ENCODE results near the gene FHAD1. TPM values are rescaled to one million over a fixed set of nuclear protein-coding genes. Genes with fewer than 3 reads are reported as not detected.
A peak's percentile ranks its signal among the peaks of the same experiment; 100 is the strongest.

FHAD1 gene
- polyA plus RNA-seq, 3 donors: 0.67 to 0.69 TPM; not detected in 1

- Histone ChIP-seq H3K9ac (ENCODE audit: insufficient read depth, low read length, poor library complexity, severe bottlenecking) (no peak overlapping the region), H3K36me3 (replicated peaks in 1 of 2; ENCODE audit: control insufficient read depth in 1 of 2, insufficient read depth in 2 of 2, low read length in 2 of 2) (peaks cover 0 to 2% of the 10 kb centered on the region in 2 donors), H3K4me3 (replicated peaks in 1 of 3; ENCODE audit: low read depth in 2 of 3, low read length in 3 of 3) (no peak overlapping the region), H3K27ac (ENCODE audit: low read depth in 1 of 2, low read length in 2 of 2) (peak overlapping the region in 1 of 2 donors; percentile 51), H3K4me1 (ENCODE audit: control insufficient read depth in 1 of 2, insufficient read depth in 2 of 2, low read length in 2 of 2) (peaks cover 26 to 51% of the 10 kb centered on the region in 2 donors), H2AFZ (ENCODE audit: insufficient read depth, low read depth, low read length, poor library complexity, severe bottlenecking) (no peak overlapping the region), H3K4me2 (replicated peaks; ENCODE audit: extremely low read depth, low read length, poor library complexity, severe bottlenecking) (no peak overlapping the region), H3K9me3 (replicated peaks in 1 of 2; ENCODE audit: control insufficient read depth in 1 of 2, insufficient read depth in 1 of 2, low read length in 2 of 2) (no peaks in the 10 kb centered on the region), H4K20me1 (ENCODE audit: insufficient read depth, low read length) (no peaks in the 10 kb centered on the region), H3K79me2 (ENCODE audit: insufficient read depth, low read length) (no peaks in the 10 kb centered on the region), H3K27me3 (ENCODE audit: control insufficient read depth in 2 of 2, insufficient read depth in 2 of 2, low read length in 2 of 2) (no peaks in the 10 kb centered on the region)
- no peaks in the 10 kb centered on the region for H3K36me3 Mint-ChIP-seq
- intact Hi-C loops (cut with micrococcal nuclease): no loop called here
- TF ChIP-seq CTCF (IDR thresholded peaks at IDR 0.05): no peak
- H3K27ac Mint-ChIP-seq: peak overlapping the region in 1 of 7 donors; percentile 52
- H3K4me1 Mint-ChIP-seq: peaks cover 50% of the 10 kb centered on the region
- H3K27me3 Mint-ChIP-seq (ENCODE audit: low read depth in 3 of 3): peaks cover 0 to 3% (median 1%) of the 10 kb centered on the region in 3 donors
- 79% methylated on average over 18 of the region's 23 CpGs for WGBS (ENCODE audit: insufficient coverage)
- peaks cover 0 to 2% (median 0%) of the 10 kb centered on the region in 7 donors for H3K9me3 Mint-ChIP-seq
- peak in 2 of 3 donors; percentile 27 to 34 for DNase-seq
- no peak overlapping the region for H3K4me3 Mint-ChIP-seq
These were observed 31.9 kb upstream of the FHAD1 start for GRCh38 chr1:15215116-15215515.

- Histone ChIP-seq H3K4me3 (replicated peaks in 1 of 3; ENCODE audit: low read depth in 2 of 3, low read length in 3 of 3) (no peak overlapping the region), H3K4me2 (replicated peaks; ENCODE audit: extremely low read depth, low read length, poor library complexity, severe bottlenecking) (no peak overlapping the region), H3K79me2 (ENCODE audit: insufficient read depth, low read length) (no peaks in the 10 kb centered on the region), H3K9me3 (replicated peaks in 1 of 2; ENCODE audit: control insufficient read depth in 1 of 2, insufficient read depth in 1 of 2, low read length in 2 of 2) (no peaks in the 10 kb centered on the region), H3K9ac (ENCODE audit: insufficient read depth, low read length, poor library complexity, severe bottlenecking) (no peak overlapping the region), H3K27me3 (ENCODE audit: control insufficient read depth in 2 of 2, insufficient read depth in 2 of 2, low read length in 2 of 2) (no peaks in the 10 kb centered on the region), H3K27ac (ENCODE audit: low read depth in 1 of 2, low read length in 2 of 2) (no peak overlapping the region), H3K36me3 (replicated peaks in 1 of 2; ENCODE audit: control insufficient read depth in 1 of 2, insufficient read depth in 2 of 2, low read length in 2 of 2) (peaks cover 0 to 2% of the 10 kb centered on the region in 2 donors), H2AFZ (ENCODE audit: insufficient read depth, low read depth, low read length, poor library complexity, severe bottlenecking) (no peak overlapping the region), H4K20me1 (ENCODE audit: insufficient read depth, low read length) (no peaks in the 10 kb centered on the region), H3K4me1 (ENCODE audit: control insufficient read depth in 1 of 2, insufficient read depth in 2 of 2, low read length in 2 of 2) (peaks cover 21 to 30% of the 10 kb centered on the region in 2 donors)
- H3K9me3 Mint-ChIP-seq: peaks cover 0 to 2% (median 0%) of the 10 kb centered on the region in 7 donors
- TF ChIP-seq CTCF (IDR thresholded peaks at IDR 0.05): no peak
- intact Hi-C loops (cut with micrococcal nuclease): no loop called here
- H3K27me3 Mint-ChIP-seq (ENCODE audit: low read depth in 3 of 3): peaks cover 0 to 2% (median 1%) of the 10 kb centered on the region in 3 donors
- WGBS (ENCODE audit: insufficient coverage): no CpG with 5 or more reads among the region's 1 CpG
- H3K27ac Mint-ChIP-seq: peak overlapping the region in 2 of 7 donors; percentile 32 to 50
- no peak overlapping the region for H3K4me3 Mint-ChIP-seq
- no peak for DNase-seq
- H3K36me3 Mint-ChIP-seq: no peaks in the 10 kb centered on the region
- H3K4me1 Mint-ChIP-seq: peaks cover 35% of the 10 kb centered on the region
These were observed 29.4 kb upstream of the FHAD1 start for GRCh38 chr1:15217654-15218053.
